CD4-positive, alpha-beta memory T cell (primary cell): ENCODE measurements around the gene PTPRS. TPM values are rescaled to one million over a fixed set of nuclear protein-coding genes. Genes with fewer than 3 reads are reported as not detected.

Experiments
- CTCF ChIA-PET: fragments of 350-600 bp; sonication (Branson Sonifier 250); formaldehyde crosslinking; loops from one replicate; lab custom pipeline; 2021; ENCODE audit warnings: inconsistent platforms; ENCODE audit not compliant: partially characterized antibody; lab: Charles Lee
- POLR2A ChIA-PET: fragments of 350-600 bp; sonication (Branson Sonifier 250); formaldehyde crosslinking; loops from one replicate; lab custom pipeline; 2021; ENCODE audit not compliant: partially characterized antibody; lab: Charles Lee
- DNase-seq, 5 donors: peaks; one replicate each; pipeline versions ENCODE4 v3.0.0 to v3.0.0-alpha.2; 2020 to 2022; ENCODE audit warnings: mixed read lengths in 1 of 5
- H3K27ac ChIP-seq: one replicate; pipeline ENCODE4 v1.7.0; 2013; ENCODE audit warnings: low read depth, low read length
- H3K27me3 ChIP-seq: 2 replicates; pipeline ENCODE4 v1.7.0; 2013; ENCODE audit warnings: mild to moderate bottlenecking, low read length, moderate library complexity; ENCODE audit not compliant: insufficient read depth
- H3K36me3 ChIP-seq: 2 replicates; pipeline ENCODE4 v1.7.0; 2013; ENCODE audit warnings: mild to moderate bottlenecking, low read length, moderate library complexity; ENCODE audit not compliant: insufficient read depth
- H3K4me1 ChIP-seq: 2 replicates; pipeline ENCODE4 v1.7.0; 2013; ENCODE audit warnings: mild to moderate bottlenecking, low read length, moderate library complexity; ENCODE audit not compliant: insufficient read depth
- H3K4me3 ChIP-seq, 2 donors: one replicate each; pipeline ENCODE4 v1.7.0; 2013; ENCODE audit warnings: low read length in 2 of 2, mild to moderate bottlenecking in 1 of 2
- H3K9me3 ChIP-seq, 2 donors: one replicate each; pipeline ENCODE4 v1.7.0; 2013; ENCODE audit warnings: low read length in 2 of 2, control low read depth in 1 of 2; ENCODE audit not compliant: control insufficient read depth in 1 of 2
- H3K27ac Mint-ChIP-seq, 7 donors: one replicate each; pipeline ENCODE4 v1.8.0; 2020 to 2021; ENCODE audit warnings: mixed read lengths in 7 of 7, mild to moderate bottlenecking in 6 of 7, inconsistent platforms in 3 of 7, moderate library complexity in 3 of 7
- H3K27me3 Mint-ChIP-seq, 2 donors: one replicate each; pipeline ENCODE4 v1.8.0; 2020 to 2021; ENCODE audit warnings: mixed read lengths in 2 of 2
- H3K36me3 Mint-ChIP-seq, 2 donors: one replicate each; pipeline ENCODE4 v1.8.0; 2020 to 2021; ENCODE audit warnings: mixed read lengths in 2 of 2, inconsistent platforms in 1 of 2, mild to moderate bottlenecking in 1 of 2
- H3K4me1 Mint-ChIP-seq, 4 donors: one replicate each; pipeline ENCODE4 v1.8.0; 2020 to 2021; ENCODE audit warnings: mixed read lengths in 4 of 4, mild to moderate bottlenecking in 1 of 4
- H3K4me3 Mint-ChIP-seq, 8 donors: one replicate each; pipeline ENCODE4 v1.8.0; 2020 to 2021; ENCODE audit warnings: mixed read lengths in 8 of 8, mild to moderate bottlenecking in 7 of 8, moderate library complexity in 6 of 8, inconsistent platforms in 3 of 8
- H3K9me3 Mint-ChIP-seq, 8 donors: one replicate each; pipeline ENCODE4 v1.8.0; 2020 to 2021; ENCODE audit warnings: mixed read lengths in 8 of 8, mild to moderate bottlenecking in 5 of 8, inconsistent platforms in 3 of 8, moderate library complexity in 1 of 8
- intact Hi-C: fragments of 100-400 bp; cut with micrococcal nuclease; formaldehyde crosslinking; loops from one replicate; pipeline ENCODE4 v1.15.1; 2023
- polyA plus RNA-seq, 2 donors: library from polyadenylated mRNA; unstranded; fragments of 300-500 nt; fragmentation: Illumina TruSeq; gene quantifications; one replicate each; pipeline ENCODE4 v1.2.3, GENCODE V29; 2021
- total RNA-seq, 2 experiments: library from RNA; stranded (reverse); gene quantifications; one replicate each; pipeline ENCODE4 v1.2.3, GENCODE V29; 2021

The PTPRS gene
- total and polyA plus RNA-seq, 4 experiments from 2014 or later = 0.20 to 0.30 (median 0.26) TPM; not detected in 1

GRCh38 chr19:5337708-5338655, 2.6 kb downstream of the PTPRS start:
- ChIA-PET CTCF (no interaction called here), POLR2A (no interaction called here)
- Histone ChIP-seq H3K27ac (no peak overlapping the region), H3K27me3 (peaks cover 28% of the 10 kb centered on the region), H3K9me3 (no peaks in the 10 kb centered on the region), H3K36me3 (no peaks in the 10 kb centered on the region), H3K4me1 (peaks cover 12% of the 10 kb centered on the region), H3K4me3 (no peak overlapping the region)
- intact Hi-C loops = no loop called here
- H3K4me1 Mint-ChIP-seq = peaks cover 11 to 29% (median 16%) of the 10 kb centered on the region in 4 donors
- peak overlapping the region in 3 of 8 donors; percentile 30 to 39 (median 32) for H3K4me3 Mint-ChIP-seq
- no peaks in the 10 kb centered on the region for H3K36me3 Mint-ChIP-seq
- H3K27ac Mint-ChIP-seq = no peak overlapping the region
- peaks cover 0 to 2% (median 0%) of the 10 kb centered on the region in 8 donors for H3K9me3 Mint-ChIP-seq
- no peak for DNase-seq
- peaks cover 44 to 57% of the 10 kb centered on the region in 2 donors for H3K27me3 Mint-ChIP-seq

DNA sequence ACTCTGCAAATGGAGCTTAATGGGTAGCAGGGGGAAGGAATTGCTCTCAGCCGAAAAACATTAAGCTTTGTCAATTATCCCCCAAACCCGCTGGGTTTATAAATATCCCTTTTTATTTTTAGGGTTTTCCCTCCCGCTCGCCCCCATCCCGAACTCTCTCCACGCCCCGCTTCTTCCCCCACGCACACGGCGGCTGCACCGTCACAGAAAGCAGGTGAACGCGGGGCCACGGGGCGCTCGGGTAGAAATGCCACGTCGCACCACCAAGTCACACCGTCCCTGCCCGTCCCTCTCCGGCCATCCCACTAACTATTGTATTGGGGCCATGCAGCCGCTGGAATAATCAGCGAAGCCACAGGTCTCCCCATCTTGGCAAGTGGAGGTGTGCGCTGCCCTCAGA, 3.5 kb downstream of the PTPRS start:
- Histone ChIP-seq H3K9me3 (no peaks in the 10 kb centered on the region), H3K27ac (no peak overlapping the region), H3K27me3 (peaks cover 28% of the 10 kb centered on the region), H3K36me3 (no peaks in the 10 kb centered on the region), H3K4me3 (no peak overlapping the region), H3K4me1 (peaks cover 12% of the 10 kb centered on the region)
- Mint-ChIP-seq H3K36me3 (no peaks in the 10 kb centered on the region), H3K27me3 (peaks cover 43 to 56% of the 10 kb centered on the region in 2 donors), H3K4me3 (peak overlapping the region in 1 of 8 donors; percentile 36), H3K4me1 (peaks cover 11 to 28% (median 16%) of the 10 kb centered on the region in 4 donors), H3K27ac (no peak overlapping the region), H3K9me3 (peaks cover 0 to 2% (median 0%) of the 10 kb centered on the region in 8 donors)
- intact Hi-C loops = no loop called here
- no peak for DNase-seq
- ChIA-PET CTCF (no interaction called here), POLR2A (no interaction called here)

GRCh38 chr19:5336195-5336965, 4.2 kb downstream of the PTPRS start:
- Mint-ChIP-seq H3K27me3 (peaks cover 36 to 54% of the 10 kb centered on the region in 2 donors), H3K27ac (no peak overlapping the region), H3K4me3 (peak overlapping the region in 5 of 8 donors; percentile 1 to 58 (median 32)), H3K9me3 (no peaks in the 10 kb centered on the region), H3K36me3 (no peaks in the 10 kb centered on the region), H3K4me1 (peaks cover 10 to 21% (median 15%) of the 10 kb centered on the region in 4 donors)
- ChIA-PET CTCF (no interaction called here), POLR2A (no interaction called here)
- Histone ChIP-seq H3K27ac (no peak overlapping the region), H3K4me3 (no peak overlapping the region), H3K27me3 (peaks cover 28% of the 10 kb centered on the region), H3K36me3 (no peaks in the 10 kb centered on the region), H3K4me1 (peaks cover 12% of the 10 kb centered on the region), H3K9me3 (no peaks in the 10 kb centered on the region)
- DNase-seq = no peak
- intact Hi-C loops = no loop called here

GRCh38 chr19:5335593-5335992, 5.0 kb downstream of the PTPRS start:
- Mint-ChIP-seq H3K4me1 (peaks cover 9 to 17% (median 14%) of the 10 kb centered on the region in 4 donors), H3K36me3 (no peaks in the 10 kb centered on the region), H3K9me3 (no peaks in the 10 kb centered on the region), H3K27me3 (peaks cover 31 to 52% of the 10 kb centered on the region in 2 donors), H3K4me3 (peak overlapping the region in 2 of 8 donors; percentile 24 to 51), H3K27ac (no peak overlapping the region)
- no peaks in the 10 kb centered on the region for H3K9me3 ChIP-seq
- CTCF ChIA-PET = no interaction called here
- H3K4me1 ChIP-seq = peaks cover 12% of the 10 kb centered on the region
- no peak overlapping the region for H3K27ac ChIP-seq
- H3K27me3 ChIP-seq = peaks cover 28% of the 10 kb centered on the region
- POLR2A ChIA-PET = no interaction called here
- H3K4me3 ChIP-seq = no peak overlapping the region
- no peaks in the 10 kb centered on the region for H3K36me3 ChIP-seq
- DNase-seq = no peak
- intact Hi-C loops = no loop called here

- Histone ChIP-seq H3K27me3 (peaks cover 28% of the 10 kb centered on the region), H3K4me1 (peaks cover 12% of the 10 kb centered on the region), H3K9me3 (no peaks in the 10 kb centered on the region), H3K36me3 (no peaks in the 10 kb centered on the region), H3K4me3 (no peak overlapping the region), H3K27ac (no peak overlapping the region)
- Mint-ChIP-seq H3K27me3 (peaks cover 31 to 52% of the 10 kb centered on the region in 2 donors), H3K27ac (peak overlapping the region in 1 of 7 donors; percentile 23), H3K4me1 (peaks cover 9 to 17% (median 14%) of the 10 kb centered on the region in 4 donors), H3K36me3 (no peaks in the 10 kb centered on the region), H3K9me3 (no peaks in the 10 kb centered on the region), H3K4me3 (peak overlapping the region in 1 of 8 donors; percentile 14)
- DNase-seq = no peak
- ChIA-PET CTCF (no interaction called here), POLR2A (no interaction called here)
- intact Hi-C loops = no loop called here
Observed at GRCh38 chr19:5334824-5335500, 5.7 kb downstream of the PTPRS start.

GRCh38 chr19:5334366-5334739, 6.3 kb downstream of the PTPRS start:
- no peak overlapping the region for H3K27ac Mint-ChIP-seq
- H3K27me3 ChIP-seq = peaks cover 27% of the 10 kb centered on the region

More at GRCh38 chr19:5334366-5334739, 6.3 kb downstream of the PTPRS start:
- intact Hi-C loops = no loop called here
- Mint-ChIP-seq H3K9me3 (no peaks in the 10 kb centered on the region), H3K36me3 (no peaks in the 10 kb centered on the region), H3K4me1 (peaks cover 9 to 15% (median 13%) of the 10 kb centered on the region in 4 donors), H3K27me3 (peaks cover 31 to 50% of the 10 kb centered on the region in 2 donors), H3K4me3 (no peak overlapping the region)
- H3K4me1 ChIP-seq = peaks cover 7% of the 10 kb centered on the region
- no peak overlapping the region for H3K4me3 ChIP-seq
- POLR2A ChIA-PET = no interaction called here
- H3K36me3 ChIP-seq = no peaks in the 10 kb centered on the region
- no peak for DNase-seq
- CTCF ChIA-PET = no interaction called here
- H3K27ac ChIP-seq = no peak overlapping the region
- no peaks in the 10 kb centered on the region for H3K9me3 ChIP-seq
